HG02588 (cell line): ENCODE data around the gene ZNF462.
"Not testable (repeated sequence)": the region's sequence is repeated elsewhere in the genome, so short reads cannot be mapped to it uniquely, and the experiment has no call there.

Experiments used
- ATAC-seq: cut with Tn5 transposase; IDR thresholded peaks from one replicate; pipeline ENCODE4 v1.9.1; 2021; ENCODE audit warnings: mild to moderate bottlenecking, moderate library complexity; ENCODE audit not compliant: unreplicated experiment

ZNF462 gene, protein sequence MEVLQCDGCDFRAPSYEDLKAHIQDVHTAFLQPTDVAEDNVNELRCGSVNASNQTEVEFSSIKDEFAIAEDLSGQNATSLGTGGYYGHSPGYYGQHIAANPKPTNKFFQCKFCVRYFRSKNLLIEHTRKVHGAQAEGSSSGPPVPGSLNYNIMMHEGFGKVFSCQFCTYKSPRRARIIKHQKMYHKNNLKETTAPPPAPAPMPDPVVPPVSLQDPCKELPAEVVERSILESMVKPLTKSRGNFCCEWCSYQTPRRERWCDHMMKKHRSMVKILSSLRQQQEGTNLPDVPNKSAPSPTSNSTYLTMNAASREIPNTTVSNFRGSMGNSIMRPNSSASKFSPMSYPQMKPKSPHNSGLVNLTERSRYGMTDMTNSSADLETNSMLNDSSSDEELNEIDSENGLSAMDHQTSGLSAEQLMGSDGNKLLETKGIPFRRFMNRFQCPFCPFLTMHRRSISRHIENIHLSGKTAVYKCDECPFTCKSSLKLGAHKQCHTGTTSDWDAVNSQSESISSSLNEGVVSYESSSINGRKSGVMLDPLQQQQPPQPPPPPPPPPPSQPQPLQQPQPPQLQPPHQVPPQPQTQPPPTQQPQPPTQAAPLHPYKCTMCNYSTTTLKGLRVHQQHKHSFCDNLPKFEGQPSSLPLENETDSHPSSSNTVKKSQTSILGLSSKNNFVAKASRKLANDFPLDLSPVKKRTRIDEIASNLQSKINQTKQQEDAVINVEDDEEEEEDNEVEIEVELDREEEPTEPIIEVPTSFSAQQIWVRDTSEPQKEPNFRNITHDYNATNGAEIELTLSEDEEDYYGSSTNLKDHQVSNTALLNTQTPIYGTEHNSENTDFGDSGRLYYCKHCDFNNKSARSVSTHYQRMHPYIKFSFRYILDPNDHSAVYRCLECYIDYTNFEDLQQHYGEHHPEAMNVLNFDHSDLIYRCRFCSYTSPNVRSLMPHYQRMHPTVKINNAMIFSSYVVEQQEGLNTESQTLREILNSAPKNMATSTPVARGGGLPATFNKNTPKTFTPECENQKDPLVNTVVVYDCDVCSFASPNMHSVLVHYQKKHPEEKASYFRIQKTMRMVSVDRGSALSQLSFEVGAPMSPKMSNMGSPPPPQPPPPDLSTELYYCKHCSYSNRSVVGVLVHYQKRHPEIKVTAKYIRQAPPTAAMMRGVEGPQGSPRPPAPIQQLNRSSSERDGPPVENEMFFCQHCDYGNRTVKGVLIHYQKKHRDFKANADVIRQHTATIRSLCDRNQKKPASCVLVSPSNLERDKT (N-terminal part only)

DNA sequence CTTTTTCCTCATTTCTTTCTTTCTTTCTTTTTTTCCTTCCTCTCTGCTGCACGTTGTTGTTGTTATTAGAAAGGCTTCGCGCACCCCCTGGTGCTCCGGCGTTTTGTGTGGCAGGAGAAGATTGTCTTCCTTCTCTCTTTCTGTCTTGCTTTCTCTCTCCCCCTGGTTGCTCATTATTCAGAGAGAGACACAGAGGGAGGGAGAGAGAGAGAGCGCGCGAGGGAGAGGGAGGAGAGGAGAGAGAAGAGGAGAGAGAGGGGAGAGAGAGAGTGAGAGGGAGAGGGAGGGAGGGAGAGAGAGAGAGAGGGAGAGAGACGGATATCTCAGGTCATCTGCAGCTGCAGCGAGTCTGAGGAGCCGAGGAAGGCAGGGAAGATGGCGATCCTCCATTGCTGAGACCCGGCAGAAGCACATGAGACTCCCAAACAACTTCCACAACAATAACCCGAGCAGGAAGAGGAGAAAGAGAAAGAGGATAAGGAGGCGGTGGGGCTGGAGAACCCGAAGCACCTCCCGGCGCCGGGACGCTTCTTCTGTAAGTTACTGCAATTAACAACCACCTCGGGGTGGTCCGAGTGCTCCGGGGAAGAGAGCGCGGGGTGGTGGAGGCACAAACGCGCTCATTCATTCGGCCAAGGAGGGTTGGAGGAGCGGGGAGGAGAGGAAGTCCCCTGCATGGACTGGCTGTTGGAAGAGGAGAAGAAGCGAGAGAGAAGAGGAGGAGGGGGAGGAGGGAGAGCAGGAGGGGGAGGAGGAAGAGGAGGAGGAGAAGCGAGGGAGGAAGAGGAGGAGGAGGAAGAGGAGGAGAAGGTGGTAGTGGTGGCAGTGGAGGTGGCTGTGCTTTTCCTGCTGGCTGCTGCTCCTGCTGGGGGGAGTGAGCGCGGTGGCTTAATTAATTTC is at the start of gene ZNF462:
TSS of gene ZNF462 (plus strand) at position 346 of the 900 bp plus-strand sequence. CDS start 60,218 bp downstream, outside the sequence.
- ATAC-seq, result no peak

- no peak for ATAC-seq
These were observed 46.4 kb upstream of the ZNF462 start for GRCh38 chr9:106816524-106816923.

DNA sequence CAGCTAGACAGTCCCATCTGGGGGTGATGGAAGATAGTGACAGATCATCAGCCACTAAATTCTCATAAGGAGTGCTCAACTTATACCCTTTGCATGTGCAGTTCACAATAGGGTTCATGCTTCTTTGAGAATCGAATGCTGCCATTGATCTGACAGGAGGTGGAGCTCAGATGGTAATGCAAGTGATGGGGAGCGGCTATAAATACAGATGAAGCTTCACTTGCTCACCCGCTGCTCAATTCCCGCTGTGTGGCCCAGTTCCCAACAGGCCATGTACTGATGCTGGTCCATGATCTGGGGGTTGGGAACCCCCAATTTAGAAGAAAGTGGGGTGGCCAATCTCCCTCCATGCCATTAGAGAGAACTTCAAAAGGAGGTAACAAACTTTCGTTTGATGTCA is 44.9 kb upstream of the ZNF462 start:
- no peak for ATAC-seq

GRCh38 chr9:106820866-106821265 is 42.1 kb upstream of the ZNF462 start:
- ATAC-seq, result no peak

GRCh38 chr9:106828070-106828469 is 34.9 kb upstream of the ZNF462 start:
- ATAC-seq, result no peak

GRCh38 chr9:106828965-106829364 is 34.0 kb upstream of the ZNF462 start:
- ATAC-seq, result no peak

- no peak for ATAC-seq
These were observed 33.1 kb upstream of the ZNF462 start for GRCh38 chr9:106829666-106830408.

GRCh38 chr9:106830527-106831150 is 32.3 kb upstream of the ZNF462 start:
- ATAC-seq, result no peak

DNA sequence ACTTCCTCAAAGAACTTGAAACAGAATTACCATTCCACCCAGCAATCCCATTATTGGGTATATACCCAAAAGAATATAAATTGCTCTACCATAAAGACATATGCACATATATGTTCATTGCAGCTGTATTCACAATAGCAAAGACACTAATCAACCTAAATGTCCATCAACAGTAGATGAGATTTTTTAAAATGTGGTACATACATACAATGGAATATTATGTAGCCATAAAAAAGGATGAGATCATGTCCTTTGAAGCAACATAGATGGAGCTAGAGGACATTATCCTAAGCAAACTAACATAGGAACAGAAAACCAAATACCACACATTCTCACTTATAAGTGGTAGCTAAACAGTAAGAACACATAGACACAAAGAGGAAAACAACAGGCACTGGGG is 28.1 kb upstream of the ZNF462 start:
- ATAC-seq, result no peak

DNA sequence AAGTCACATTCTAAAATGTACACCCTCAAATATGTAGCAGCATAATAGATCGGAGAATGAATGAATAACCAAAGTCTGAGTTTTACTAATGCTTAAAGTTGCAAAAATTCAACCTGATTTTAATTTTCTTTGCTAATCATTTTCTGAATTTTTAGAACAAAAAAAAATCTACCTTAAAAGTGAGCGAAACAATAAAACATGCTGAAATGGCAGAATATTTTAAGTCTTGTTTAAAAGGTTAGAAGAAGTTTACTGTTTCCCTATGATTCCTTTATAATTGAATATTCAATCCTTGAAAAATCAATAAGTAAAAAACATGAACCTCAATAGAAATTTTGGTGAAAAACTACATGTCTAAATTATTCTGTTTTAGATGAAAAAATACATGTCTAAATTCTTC is 27.1 kb upstream of the ZNF462 start:
- ATAC-seq, result no peak

- no peak for ATAC-seq
These were observed 19.6 kb upstream of the ZNF462 start for GRCh38 chr9:106843371-106843770.

- ATAC-seq, result no peak
These were observed 16.7 kb upstream of the ZNF462 start for GRCh38 chr9:106846307-106846706.

- no peak for ATAC-seq
These were observed 16.1 kb upstream of the ZNF462 start for GRCh38 chr9:106846857-106847256.

DNA sequence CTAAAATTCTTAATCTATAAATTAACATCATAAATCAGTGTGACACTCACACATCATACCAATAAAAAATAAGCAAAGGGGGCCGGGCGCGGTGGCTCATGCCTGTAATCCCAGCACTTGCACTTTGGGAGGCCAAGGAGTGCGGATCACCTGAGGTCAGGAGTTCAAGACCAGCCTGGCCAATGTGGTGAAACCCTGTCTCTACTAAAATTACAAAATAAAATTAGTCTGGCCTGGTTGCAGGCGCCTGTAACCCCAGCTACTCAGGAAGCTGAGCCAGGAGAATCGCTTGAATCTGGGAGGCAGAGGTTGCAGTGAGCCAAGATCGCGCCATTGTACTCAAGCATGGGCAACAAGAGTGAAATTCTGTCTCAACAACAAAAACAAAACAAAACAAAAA is 11.3 kb upstream of the ZNF462 start:
- not testable (repeated sequence) for ATAC-seq

- no peak for ATAC-seq
These were observed 5.0 kb upstream of the ZNF462 start for GRCh38 chr9:106857811-106858470.

DNA sequence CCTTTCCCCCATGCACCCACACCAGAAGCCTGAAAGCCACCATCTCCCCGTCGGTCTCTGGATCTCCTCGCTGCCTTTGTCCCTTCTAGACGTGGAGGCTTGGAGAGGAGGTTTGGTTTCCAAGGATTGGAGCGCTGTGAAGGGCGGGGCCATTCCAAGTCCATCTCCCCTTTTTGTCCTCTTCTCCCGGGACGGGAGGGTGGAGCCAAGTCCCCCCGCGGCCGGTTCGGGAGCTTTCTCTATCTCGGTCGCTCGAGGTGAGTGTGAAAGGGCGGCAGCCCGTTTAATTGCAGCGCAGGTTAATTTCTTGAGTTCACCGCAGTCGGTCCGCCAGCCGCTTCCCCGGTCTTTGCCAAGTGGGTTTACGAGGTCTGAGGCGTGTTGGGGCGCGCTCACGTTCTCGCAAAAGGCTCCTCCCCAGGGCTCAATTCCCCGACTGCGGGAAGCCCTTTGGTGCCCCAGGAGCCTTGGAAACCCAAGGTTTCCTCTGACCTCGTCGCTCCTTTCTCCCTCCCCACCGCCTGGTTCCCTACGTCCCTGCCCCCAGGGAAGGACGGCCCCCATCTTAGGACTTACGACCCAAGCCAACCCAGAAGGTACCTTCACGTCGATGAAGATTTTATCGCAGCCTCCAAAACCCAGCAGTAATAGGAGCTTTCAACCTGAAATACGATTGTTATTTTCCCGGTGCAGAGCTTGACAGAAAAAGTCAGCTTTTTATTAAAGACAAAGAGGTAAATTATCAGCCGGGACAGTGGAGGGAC is 2.8 kb upstream of the ZNF462 start:
- no peak for ATAC-seq

- ATAC-seq, result no peak
These were observed 2.0 kb upstream of the ZNF462 start for GRCh38 chr9:106860721-106861639.
